NCI-H2227 treated with DMSO at 0.1 percent for 48 hours (cell line): Measurements from ENCODE around the gene ADGRF1.
"Not testable (repeated sequence)": the region's sequence is repeated elsewhere in the genome, so short reads cannot be mapped to it uniquely, and the experiment has no call there.

ENCODE experiments used
- DNase-seq: peaks from one replicate; lab custom pipeline; 2025; lab: John Stamatoyannopoulos, UW

The ADGRF1 gene

GRCh38 chr6:47061309-47062300 lies 19.5 kb upstream of the ADGRF1 start:
- DNase-seq: no peak

DNA sequence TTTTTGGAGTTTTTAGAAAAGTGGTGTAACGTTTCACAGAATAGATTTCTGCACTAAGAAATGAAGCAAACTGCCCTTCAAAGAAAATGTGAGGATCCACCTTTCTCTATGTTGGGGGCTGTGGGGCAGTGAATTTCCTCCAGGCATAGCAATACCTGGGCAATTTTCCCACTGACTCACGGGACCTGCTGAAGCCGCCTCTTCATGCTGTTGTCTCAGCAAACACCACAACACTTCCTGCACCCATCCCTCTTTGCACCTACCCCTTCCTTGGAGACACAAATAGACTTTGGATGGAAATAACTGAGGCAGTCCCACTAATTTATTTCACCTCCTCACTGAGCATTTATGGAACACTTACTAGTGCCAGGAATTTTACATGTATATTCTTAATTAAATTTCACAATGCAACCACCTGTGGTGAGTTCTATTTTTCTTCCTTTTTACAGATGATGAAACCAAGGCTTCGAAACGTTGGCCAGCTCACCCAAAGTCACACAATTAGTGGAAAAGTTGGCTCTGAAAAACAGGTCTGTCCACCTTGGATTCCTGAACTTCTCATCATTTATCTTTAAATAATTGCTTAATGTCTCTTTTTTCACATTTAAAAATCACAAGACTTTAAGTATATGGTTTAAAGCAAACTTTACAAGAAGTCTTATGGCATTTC lies 17.2 kb upstream of the ADGRF1 start:
- no peak for DNase-seq

DNA sequence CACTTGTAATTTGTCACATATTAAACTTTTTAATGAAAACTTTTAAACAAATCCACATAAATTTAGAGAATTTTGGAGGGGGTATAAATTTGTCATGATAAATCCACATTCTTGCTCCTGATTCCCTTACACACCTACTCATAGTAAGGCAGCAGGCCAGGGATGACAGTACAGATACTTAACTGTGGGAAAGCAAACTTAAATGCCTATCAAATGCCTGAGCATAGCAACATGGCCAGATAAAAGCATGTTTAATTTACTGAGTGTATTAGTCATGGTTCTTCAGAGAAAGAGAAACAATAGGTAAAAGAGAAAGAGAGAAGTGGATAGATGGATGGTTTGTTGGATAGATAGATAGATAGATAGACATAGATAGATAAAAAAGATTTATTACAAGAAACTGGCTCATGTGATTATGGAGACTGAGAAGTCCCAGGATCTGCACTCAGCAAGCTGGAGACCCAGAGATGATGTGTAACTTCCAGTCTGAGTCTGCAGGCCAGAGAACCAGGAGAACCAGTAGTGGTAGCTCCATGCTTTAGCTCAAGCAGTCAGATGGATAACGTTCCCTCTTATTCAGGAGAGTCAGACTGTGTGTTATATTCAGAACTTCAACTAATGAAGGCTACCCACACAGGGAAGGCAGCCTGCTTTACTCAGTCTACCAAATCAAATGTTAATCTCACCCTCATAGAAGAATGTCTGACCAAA lies 15.9 kb upstream of the ADGRF1 start:
- DNase-seq: no peak

GRCh38 chr6:47056832-47057231 lies 14.7 kb upstream of the ADGRF1 start:
- no peak for DNase-seq

GRCh38 chr6:47054302-47054701 lies 12.2 kb upstream of the ADGRF1 start:
- DNase-seq: not testable (repeated sequence)

DNA sequence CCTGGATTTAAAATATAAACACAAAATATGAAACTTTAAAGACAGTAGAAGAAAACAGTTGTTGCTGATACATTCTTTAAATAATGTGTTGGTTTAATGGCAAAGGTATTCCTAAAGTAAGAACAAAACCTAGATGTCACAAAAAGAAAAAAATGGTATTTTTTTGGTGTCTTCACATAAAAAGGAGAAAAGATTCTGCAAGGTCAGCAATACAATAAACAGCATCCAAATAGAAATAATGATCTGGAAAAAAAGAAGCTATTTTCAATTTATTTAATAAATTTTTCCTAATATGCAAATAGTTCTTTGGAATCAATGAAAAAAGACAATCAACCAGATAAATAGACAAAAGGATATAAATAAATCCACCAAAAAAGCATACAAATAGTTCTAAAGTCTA lies 6.5 kb upstream of the ADGRF1 start:
- no peak for DNase-seq

GRCh38 chr6:47047479-47048407 lies 5.6 kb upstream of the ADGRF1 start:
- peak; percentile 53 for DNase-seq

DNA sequence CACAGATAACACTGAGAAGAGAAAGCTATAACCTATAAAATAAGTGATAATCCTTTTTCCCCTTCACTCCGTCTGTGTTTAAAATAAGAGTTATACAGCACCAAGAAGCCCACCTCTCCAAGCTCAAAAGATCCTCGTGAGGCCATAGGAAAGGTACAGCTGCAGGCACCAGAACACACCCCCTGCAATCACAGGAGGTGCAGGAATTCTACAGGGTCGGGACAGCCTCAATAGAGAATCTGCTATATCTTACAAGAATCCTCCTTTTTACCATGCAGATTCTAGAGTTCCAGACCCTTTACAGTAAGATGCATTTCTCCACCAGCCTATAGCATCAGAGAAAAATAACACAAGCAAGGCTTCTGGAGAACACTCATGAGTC lies 5.0 kb upstream of the ADGRF1 start:
- no peak for DNase-seq

- no peak for DNase-seq
These were observed 2.3 kb upstream of the ADGRF1 start for GRCh38 chr6:47044397-47044796.

- no peak for DNase-seq
These were observed 1.2 kb upstream of the ADGRF1 start for GRCh38 chr6:47043286-47043685.

- DNase-seq: no peak
These were observed 391 bp downstream of the ADGRF1 start for GRCh38 chr6:47041741-47042140.

- peak; percentile 49 for DNase-seq
These were observed 7.2 kb downstream of the ADGRF1 start for GRCh38 chr6:47034926-47035325.

GRCh38 chr6:47034421-47034820 lies 7.7 kb downstream of the ADGRF1 start:
- DNase-seq: no peak

GRCh38 chr6:47032974-47033765 lies 9.0 kb downstream of the ADGRF1 start:
- no peak for DNase-seq

- DNase-seq: no peak
These were observed 10.5 kb downstream of the ADGRF1 start for GRCh38 chr6:47031656-47032055.

DNA sequence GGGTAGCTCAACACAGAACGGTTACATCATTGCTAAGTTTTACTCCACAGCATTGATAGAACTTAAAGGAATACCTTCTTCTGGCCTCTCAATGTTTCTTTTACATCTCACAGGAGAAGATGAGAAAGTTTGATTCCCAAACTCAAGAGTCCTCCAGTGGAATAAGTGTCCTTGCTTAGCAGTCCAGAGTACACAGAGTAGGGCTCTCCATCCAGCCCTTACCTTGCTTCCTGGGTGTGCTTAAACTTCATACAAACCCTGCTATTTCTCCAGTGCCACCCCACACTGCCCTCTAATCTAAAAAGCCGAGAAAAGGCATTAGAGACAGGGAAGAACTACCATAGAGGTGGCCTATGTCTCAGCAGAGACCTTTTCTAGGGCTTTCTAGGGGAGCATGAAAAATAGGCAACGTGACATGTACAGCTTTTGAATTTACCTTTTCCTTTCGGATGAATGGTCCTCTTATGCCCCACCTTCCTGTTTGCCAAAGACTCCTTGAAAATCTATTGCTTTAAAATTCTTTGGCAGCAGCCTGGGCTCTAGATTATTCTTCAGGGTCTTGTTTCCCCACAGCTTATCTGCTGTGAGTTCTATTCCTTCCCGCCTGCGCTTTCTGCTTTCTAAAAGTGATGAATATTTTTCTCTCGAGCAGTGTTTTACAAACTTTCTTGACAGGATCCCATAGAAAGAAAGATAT lies 12.1 kb downstream of the ADGRF1 start:
- DNase-seq: no peak

DNA sequence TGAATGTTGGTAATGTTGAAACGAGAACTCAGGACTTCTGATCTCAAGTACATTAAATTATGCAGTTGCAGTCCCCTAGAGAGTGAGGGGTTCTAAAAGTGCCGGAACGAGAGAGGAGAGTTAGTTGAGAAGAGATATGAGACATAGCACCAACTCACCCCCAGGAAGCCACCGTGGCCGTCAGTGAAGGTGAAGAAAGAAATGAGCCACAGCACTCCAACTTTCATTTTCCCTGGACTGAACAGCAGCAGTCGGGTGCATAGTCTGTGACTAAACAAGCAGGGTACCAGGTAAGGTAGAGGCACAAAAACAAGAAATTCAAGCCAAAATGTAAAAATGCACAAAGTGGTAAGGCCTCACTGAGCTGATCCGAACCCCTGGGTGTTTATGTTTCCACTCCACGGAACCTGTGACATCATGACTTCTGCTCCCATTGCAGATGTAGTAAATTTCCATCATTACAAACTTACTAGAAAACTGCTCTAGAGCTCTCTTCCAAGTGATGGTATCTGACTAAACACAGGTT lies 13.2 kb downstream of the ADGRF1 start:
- DNase-seq: no peak

DNA sequence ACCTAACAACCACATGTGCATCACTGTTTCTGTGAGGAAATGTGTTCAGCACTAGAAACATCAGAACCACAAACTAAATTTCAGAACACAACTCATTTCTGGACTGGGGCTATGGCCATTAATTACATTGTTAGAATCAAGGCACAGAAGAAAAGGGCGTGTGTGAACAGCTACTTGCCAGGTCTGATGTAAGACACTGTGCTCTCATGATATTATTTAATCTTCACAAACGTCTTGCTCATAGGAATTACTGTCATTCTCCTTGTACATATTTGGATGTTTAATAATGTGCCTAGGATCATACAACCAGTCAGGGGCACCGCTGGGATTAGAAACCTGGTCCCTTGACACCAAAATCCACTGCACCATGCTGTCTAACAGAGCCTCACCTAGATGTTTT lies 14.8 kb downstream of the ADGRF1 start:
- no peak for DNase-seq

- no peak for DNase-seq
These were observed 15.5 kb downstream of the ADGRF1 start for GRCh38 chr6:47026679-47027078.

- DNase-seq: no peak
These were observed 18.6 kb downstream of the ADGRF1 start for GRCh38 chr6:47023573-47023972.
